Nephron (organoid): ENCODE results near the gene ROBO1.

Experiments
- H3K27ac Mint-ChIP-seq, 3 experiments: 2 replicates each; pipeline ENCODE4 v1.8.0; 2020; ENCODE audit warnings: mixed read lengths in 3 of 3, mild to moderate bottlenecking in 2 of 3, moderate library complexity in 1 of 3
- H3K27me3 Mint-ChIP-seq: 2 replicates; pipeline ENCODE4 v1.8.0; 2021; ENCODE audit warnings: low read depth, mild to moderate bottlenecking, moderate library complexity, mixed read lengths
- H3K36me3 Mint-ChIP-seq: 2 replicates; pipeline ENCODE4 v1.8.0; 2020; ENCODE audit warnings: low read depth, mixed read lengths
- H3K4me1 Mint-ChIP-seq: 2 replicates; pipeline ENCODE4 v1.8.0; 2020; ENCODE audit warnings: mixed read lengths
- H3K4me3 Mint-ChIP-seq, 3 experiments: 2 replicates each; pipeline ENCODE4 v1.8.0; 2020; ENCODE audit warnings: mild to moderate bottlenecking in 3 of 3, mixed read lengths in 3 of 3, moderate library complexity in 2 of 3
- H3K9me3 Mint-ChIP-seq: 2 replicates; pipeline ENCODE4 v1.8.0; 2020; ENCODE audit warnings: mixed read lengths
- TF ChIP-seq, protein P1 (sequence below), 3 experiments: fragments of 200-600 bp; sonication (generic); IDR thresholded peaks; one replicate each; pipeline ENCODE4 v1.5.0; 2021; ENCODE audit warnings: antibody characterized with exemption in 3 of 3; ENCODE audit not compliant: unreplicated experiment in 3 of 3

Gene ROBO1

GRCh38 chr3:78927759-78928158 lies 840.0 kb downstream of the ROBO1 start:
- Mint-ChIP-seq H3K4me1 (peaks cover 6% of the 10 kb centered on the region), H3K27me3 (no peaks in the 10 kb centered on the region), H3K27ac (no peak overlapping the region), H3K9me3 (no peaks in the 10 kb centered on the region), H3K4me3 (no peak overlapping the region), H3K36me3 (peaks cover 24% of the 10 kb centered on the region)
- TF ChIP-seq, protein P1, sequence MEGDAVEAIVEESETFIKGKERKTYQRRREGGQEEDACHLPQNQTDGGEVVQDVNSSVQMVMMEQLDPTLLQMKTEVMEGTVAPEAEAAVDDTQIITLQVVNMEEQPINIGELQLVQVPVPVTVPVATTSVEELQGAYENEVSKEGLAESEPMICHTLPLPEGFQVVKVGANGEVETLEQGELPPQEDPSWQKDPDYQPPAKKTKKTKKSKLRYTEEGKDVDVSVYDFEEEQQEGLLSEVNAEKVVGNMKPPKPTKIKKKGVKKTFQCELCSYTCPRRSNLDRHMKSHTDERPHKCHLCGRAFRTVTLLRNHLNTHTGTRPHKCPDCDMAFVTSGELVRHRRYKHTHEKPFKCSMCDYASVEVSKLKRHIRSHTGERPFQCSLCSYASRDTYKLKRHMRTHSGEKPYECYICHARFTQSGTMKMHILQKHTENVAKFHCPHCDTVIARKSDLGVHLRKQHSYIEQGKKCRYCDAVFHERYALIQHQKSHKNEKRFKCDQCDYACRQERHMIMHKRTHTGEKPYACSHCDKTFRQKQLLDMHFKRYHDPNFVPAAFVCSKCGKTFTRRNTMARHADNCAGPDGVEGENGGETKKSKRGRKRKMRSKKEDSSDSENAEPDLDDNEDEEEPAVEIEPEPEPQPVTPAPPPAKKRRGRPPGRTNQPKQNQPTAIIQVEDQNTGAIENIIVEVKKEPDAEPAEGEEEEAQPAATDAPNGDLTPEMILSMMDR (IDR thresholded peaks at IDR 0.05; ENCODE audit: unreplicated experiment in 3 of 3) = no peak

GRCh38 chr3:78926523-78926922 lies 841.3 kb downstream of the ROBO1 start:
- Mint-ChIP-seq H3K9me3 (no peaks in the 10 kb centered on the region), H3K27ac (no peak overlapping the region), H3K27me3 (peaks cover 4% of the 10 kb centered on the region), H3K4me1 (no peaks in the 10 kb centered on the region), H3K4me3 (no peak overlapping the region), H3K36me3 (peaks cover 24% of the 10 kb centered on the region)
- TF ChIP-seq, protein P1 (IDR thresholded peaks at IDR 0.05; ENCODE audit: unreplicated experiment in 3 of 3) = no peak

GRCh38 chr3:78924711-78925110 lies 843.1 kb downstream of the ROBO1 start:
- peaks cover 4% of the 10 kb centered on the region for H3K27me3 Mint-ChIP-seq
- no peak overlapping the region for H3K27ac Mint-ChIP-seq
- H3K4me3 Mint-ChIP-seq = no peak overlapping the region
- no peaks in the 10 kb centered on the region for H3K9me3 Mint-ChIP-seq
- no peaks in the 10 kb centered on the region for H3K4me1 Mint-ChIP-seq
- TF ChIP-seq, protein P1 (IDR thresholded peaks at IDR 0.05; ENCODE audit: unreplicated experiment in 3 of 3) = no peak
- H3K36me3 Mint-ChIP-seq = peaks cover 17% of the 10 kb centered on the region

GRCh38 chr3:78919021-78919755 lies 848.6 kb downstream of the ROBO1 start:
- peak overlapping the region in 2 of 3 experiments; percentile 55 to 61 for H3K27ac Mint-ChIP-seq
- peaks cover 4% of the 10 kb centered on the region for H3K27me3 Mint-ChIP-seq
- H3K4me3 Mint-ChIP-seq = no peak overlapping the region
- peaks cover 10% of the 10 kb centered on the region for H3K36me3 Mint-ChIP-seq
- TF ChIP-seq, protein P1 (IDR thresholded peaks at IDR 0.05; ENCODE audit: unreplicated experiment in 3 of 3) = no peak
- H3K4me1 Mint-ChIP-seq = peaks cover 22% of the 10 kb centered on the region
- no peaks in the 10 kb centered on the region for H3K9me3 Mint-ChIP-seq

GRCh38 chr3:78918361-78919020 lies 849.3 kb downstream of the ROBO1 start:
- H3K27ac Mint-ChIP-seq = peak overlapping the region; percentile 37 to 61 (median 55)
- H3K4me3 Mint-ChIP-seq = no peak overlapping the region
- peaks cover 4% of the 10 kb centered on the region for H3K27me3 Mint-ChIP-seq
- no peaks in the 10 kb centered on the region for H3K9me3 Mint-ChIP-seq
- TF ChIP-seq, protein P1 (IDR thresholded peaks at IDR 0.05; ENCODE audit: unreplicated experiment in 3 of 3) = no peak
- H3K36me3 Mint-ChIP-seq = peaks cover 8% of the 10 kb centered on the region
- peaks cover 22% of the 10 kb centered on the region for H3K4me1 Mint-ChIP-seq
